HepG2 (cell line): ENCODE data around the gene FBXL13. TPM values are rescaled to one million over a fixed set of nuclear protein-coding genes. Genes with fewer than 3 reads are reported as not detected.

ENCODE experiments used
- ARNTL ChIP-seq: sonication (generic); formaldehyde crosslinking; IDR thresholded peaks from 2 replicates; pipeline ENCODE4 v1.4.0; 2020; ENCODE audit warnings: mild to moderate bottlenecking, missing genetic modification reagents
- ASH2L ChIP-seq: fragments of 300-600, 200-600 bp; sonication (generic); IDR thresholded peaks from 2 replicates; pipeline ENCODE4 v1.7.0; 2017; ENCODE audit warnings: low read depth, mild to moderate bottlenecking, moderate library complexity, mixed read lengths, low read length; ENCODE audit not compliant: insufficient read length
- FOXA1 ChIP-seq, 2 experiments: fragments of 450-650 bp in 1 of 2; sonication (generic) in 1 of 2; formaldehyde crosslinking in 1 of 2; IDR thresholded peaks; 2 replicates each; pipeline versions ENCODE4 v1.4.0 to v1.6.1; 2016 to 2020; ENCODE audit warnings: missing genetic modification reagents in 1 of 2
- HES4 ChIP-seq: sonication (generic); formaldehyde crosslinking; IDR thresholded peaks from 2 replicates; pipeline ENCODE4 v1.9.0; 2021; ENCODE audit warnings: mild to moderate bottlenecking, missing genetic modification reagents, borderline replicate concordance
- IKZF4 ChIP-seq: sonication (generic); formaldehyde crosslinking; IDR thresholded peaks from 2 replicates; pipeline ENCODE4 v1.5.1; 2020; ENCODE audit warnings: borderline replicate concordance, mild to moderate bottlenecking, low read depth, missing genetic modification reagents; ENCODE audit errors: not compliant biosample characterization
- MLLT10 ChIP-seq: sonication (generic); formaldehyde crosslinking; IDR thresholded peaks from 2 replicates; pipeline ENCODE4 v1.4.0; 2020; ENCODE audit warnings: missing genetic modification reagents
- REXO4 ChIP-seq: sonication (generic); formaldehyde crosslinking; IDR thresholded peaks from 2 replicates; pipeline ENCODE4 v1.8.0; 2022; ENCODE audit warnings: missing genetic modification reagents, mild to moderate bottlenecking, borderline replicate concordance
- XRCC5 ChIP-seq: fragments of 200-400 bp; formaldehyde crosslinking; optimal IDR thresholded peaks from 2 replicates; pipeline ENCODE3; 2017; ENCODE audit warnings: mild to moderate bottlenecking, low read length
- ZBTB42 ChIP-seq: sonication (generic); formaldehyde crosslinking; IDR thresholded peaks from 2 replicates; pipeline ENCODE4 v1.5.0; 2020; ENCODE audit warnings: mild to moderate bottlenecking, missing genetic modification reagents
- ZNF546 ChIP-seq: sonication (generic); formaldehyde crosslinking; conservative IDR thresholded peaks from 2 replicates; pipeline ENCODE4 v1.8.1; 2023; ENCODE audit warnings: mild to moderate bottlenecking, missing genetic modification reagents
- ZNF775 ChIP-seq: sonication (generic); formaldehyde crosslinking; IDR thresholded peaks from 2 replicates; pipeline ENCODE4 v1.4.0; 2020; ENCODE audit warnings: missing genetic modification reagents, mild to moderate bottlenecking, moderate library complexity, borderline replicate concordance
- ZSCAN25 ChIP-seq: sonication (generic); formaldehyde crosslinking; IDR thresholded peaks from 2 replicates; pipeline ENCODE4 v1.8.0; 2022; ENCODE audit warnings: mild to moderate bottlenecking, missing genetic modification reagents
- polyA plus RNA-seq, 8 experiments: library from polyadenylated mRNA; depleted of rRNA in 3 of 8; stranded (reverse) in 7 of 8; unstranded in 1 of 8; fragments of >200 nt; fragmentation: Illumina TruSeq in 4 of 8; extraction: Trizol in 4 of 8; gene quantifications; 2 replicates each; pipeline versions ENCODE4 v1.2.1 to v1.2.3, GENCODE V29; 2011 to 2016; ENCODE audit warnings: low read depth in 4 of 8, missing spikeins in 1 of 8, mixed read lengths in 1 of 8; ENCODE audit not compliant: insufficient read depth in 1 of 8
- total RNA-seq, 5 experiments: library from RNA; depleted of rRNA; stranded (reverse); fragments of >200 nt; fragmentation: Illumina TruSeq; extraction: Trizol; gene quantifications; 2 replicates each; pipeline ENCODE4 v1.2.3, GENCODE V29; 2016; ENCODE audit warnings: low read depth in 1 of 5
- TF ChIP-seq, protein P1 (sequence below): sonication (generic); formaldehyde crosslinking; IDR thresholded peaks from 2 replicates; pipeline ENCODE4 v1.8.0; 2022; ENCODE audit warnings: mild to moderate bottlenecking, missing genetic modification reagents; ENCODE audit not compliant: insufficient replicate concordance
- TF ChIP-seq, protein P2 (sequence below): IDR thresholded peaks from 2 replicates; pipeline ENCODE4 v1.6.1; 2016; ENCODE audit warnings: missing compliant biosample characterization, missing genetic modification reagents, borderline replicate concordance
- TF ChIP-seq, protein P3 (sequence below): sonication (generic); formaldehyde crosslinking; IDR thresholded peaks from 2 replicates; pipeline ENCODE4 v1.5.1; 2020; ENCODE audit warnings: mild to moderate bottlenecking, missing genetic modification reagents, moderate library complexity
- TF ChIP-seq, protein P4 (sequence below): sonication (generic); formaldehyde crosslinking; IDR thresholded peaks from 2 replicates; pipeline ENCODE4 v1.4.0; 2020; ENCODE audit warnings: missing genetic modification reagents
- TF ChIP-seq, protein P5 (sequence below): sonication (generic); formaldehyde crosslinking; IDR thresholded peaks from 2 replicates; pipeline ENCODE4 v1.8.1; 2022; ENCODE audit warnings: mild to moderate bottlenecking, missing genetic modification reagents

Gene FBXL13
- total and polyA plus RNA-seq, 2 of the 13 experiments (the other 11 are each of a cell fraction or from before 2014, with no cell fraction given): 0.24 to 0.77 TPM

DNA sequence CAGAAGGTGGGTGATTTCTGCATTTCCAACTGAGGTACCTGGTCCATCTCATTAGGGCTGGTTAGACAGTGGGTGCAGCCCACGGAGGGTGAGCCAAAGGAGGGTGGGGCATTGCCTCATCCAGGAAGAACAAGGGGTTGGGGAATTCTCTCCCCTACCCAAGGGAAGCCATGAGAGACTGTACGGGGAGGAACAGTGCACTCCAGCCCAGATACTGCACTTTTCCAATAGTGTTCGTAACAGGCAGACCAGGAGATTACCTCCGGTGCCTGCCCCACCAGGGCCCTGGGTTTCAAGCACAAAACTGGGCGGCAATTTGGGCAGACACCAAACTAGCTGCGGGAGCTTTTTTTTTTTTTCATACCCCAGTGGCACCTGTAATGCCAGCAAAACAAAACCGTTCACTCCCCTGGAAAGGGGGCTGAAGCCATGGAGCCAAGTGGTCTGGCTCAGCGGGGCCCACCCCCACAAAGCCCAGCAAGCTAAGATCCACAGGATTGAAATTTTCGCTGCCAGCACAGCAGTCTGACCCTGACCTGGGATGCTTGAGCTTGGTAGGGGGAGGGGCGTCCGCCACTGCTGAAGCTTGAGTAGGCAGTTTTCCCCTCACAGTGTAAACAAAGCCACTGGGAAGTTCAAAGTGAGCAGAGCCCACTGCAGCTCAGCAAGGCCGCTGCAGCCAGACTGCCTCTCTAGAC, 31.6 kb upstream of the FBXL13 start (continued):
- no peak for TF ChIP-seq ZNF775 (CRISPR knock-in tag)
- TF ChIP-seq MLLT10 (CRISPR knock-in tag): no peak
- TF ChIP-seq IKZF4 (CRISPR knock-in tag): no peak
- no peak for TF ChIP-seq ARNTL (CRISPR knock-in tag)
- TF ChIP-seq, protein P1, sequence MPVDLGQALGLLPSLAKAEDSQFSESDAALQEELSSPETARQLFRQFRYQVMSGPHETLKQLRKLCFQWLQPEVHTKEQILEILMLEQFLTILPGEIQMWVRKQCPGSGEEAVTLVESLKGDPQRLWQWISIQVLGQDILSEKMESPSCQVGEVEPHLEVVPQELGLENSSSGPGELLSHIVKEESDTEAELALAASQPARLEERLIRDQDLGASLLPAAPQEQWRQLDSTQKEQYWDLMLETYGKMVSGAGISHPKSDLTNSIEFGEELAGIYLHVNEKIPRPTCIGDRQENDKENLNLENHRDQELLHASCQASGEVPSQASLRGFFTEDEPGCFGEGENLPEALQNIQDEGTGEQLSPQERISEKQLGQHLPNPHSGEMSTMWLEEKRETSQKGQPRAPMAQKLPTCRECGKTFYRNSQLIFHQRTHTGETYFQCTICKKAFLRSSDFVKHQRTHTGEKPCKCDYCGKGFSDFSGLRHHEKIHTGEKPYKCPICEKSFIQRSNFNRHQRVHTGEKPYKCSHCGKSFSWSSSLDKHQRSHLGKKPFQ (CRISPR knock-in tag): no peak
- TF ChIP-seq, protein P2, sequence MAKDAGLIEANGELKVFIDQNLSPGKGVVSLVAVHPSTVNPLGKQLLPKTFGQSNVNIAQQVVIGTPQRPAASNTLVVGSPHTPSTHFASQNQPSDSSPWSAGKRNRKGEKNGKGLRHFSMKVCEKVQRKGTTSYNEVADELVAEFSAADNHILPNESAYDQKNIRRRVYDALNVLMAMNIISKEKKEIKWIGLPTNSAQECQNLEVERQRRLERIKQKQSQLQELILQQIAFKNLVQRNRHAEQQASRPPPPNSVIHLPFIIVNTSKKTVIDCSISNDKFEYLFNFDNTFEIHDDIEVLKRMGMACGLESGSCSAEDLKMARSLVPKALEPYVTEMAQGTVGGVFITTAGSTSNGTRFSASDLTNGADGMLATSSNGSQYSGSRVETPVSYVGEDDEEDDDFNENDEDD: no peak
- TF ChIP-seq FOXA1 (IDR thresholded peaks at IDR 0.05): no peak
- peak; percentile 94 for TF ChIP-seq FOXA1 (CRISPR knock-in tag; IDR thresholded peaks at IDR 0.05)
- TF ChIP-seq, protein P3, sequence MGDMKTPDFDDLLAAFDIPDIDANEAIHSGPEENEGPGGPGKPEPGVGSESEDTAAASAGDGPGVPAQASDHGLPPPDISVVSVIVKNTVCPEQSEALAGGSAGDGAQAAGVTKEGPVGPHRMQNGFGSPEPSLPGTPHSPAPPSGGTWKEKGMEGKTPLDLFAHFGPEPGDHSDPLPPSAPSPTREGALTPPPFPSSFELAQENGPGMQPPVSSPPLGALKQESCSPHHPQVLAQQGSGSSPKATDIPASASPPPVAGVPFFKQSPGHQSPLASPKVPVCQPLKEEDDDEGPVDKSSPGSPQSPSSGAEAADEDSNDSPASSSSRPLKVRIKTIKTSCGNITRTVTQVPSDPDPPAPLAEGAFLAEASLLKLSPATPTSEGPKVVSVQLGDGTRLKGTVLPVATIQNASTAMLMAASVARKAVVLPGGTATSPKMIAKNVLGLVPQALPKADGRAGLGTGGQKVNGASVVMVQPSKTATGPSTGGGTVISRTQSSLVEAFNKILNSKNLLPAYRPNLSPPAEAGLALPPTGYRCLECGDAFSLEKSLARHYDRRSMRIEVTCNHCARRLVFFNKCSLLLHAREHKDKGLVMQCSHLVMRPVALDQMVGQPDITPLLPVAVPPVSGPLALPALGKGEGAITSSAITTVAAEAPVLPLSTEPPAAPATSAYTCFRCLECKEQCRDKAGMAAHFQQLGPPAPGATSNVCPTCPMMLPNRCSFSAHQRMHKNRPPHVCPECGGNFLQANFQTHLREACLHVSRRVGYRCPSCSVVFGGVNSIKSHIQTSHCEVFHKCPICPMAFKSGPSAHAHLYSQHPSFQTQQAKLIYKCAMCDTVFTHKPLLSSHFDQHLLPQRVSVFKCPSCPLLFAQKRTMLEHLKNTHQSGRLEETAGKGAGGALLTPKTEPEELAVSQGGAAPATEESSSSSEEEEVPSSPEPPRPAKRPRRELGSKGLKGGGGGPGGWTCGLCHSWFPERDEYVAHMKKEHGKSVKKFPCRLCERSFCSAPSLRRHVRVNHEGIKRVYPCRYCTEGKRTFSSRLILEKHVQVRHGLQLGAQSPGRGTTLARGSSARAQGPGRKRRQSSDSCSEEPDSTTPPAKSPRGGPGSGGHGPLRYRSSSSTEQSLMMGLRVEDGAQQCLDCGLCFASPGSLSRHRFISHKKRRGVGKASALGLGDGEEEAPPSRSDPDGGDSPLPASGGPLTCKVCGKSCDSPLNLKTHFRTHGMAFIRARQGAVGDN (CRISPR knock-in tag): peak; percentile 79
- TF ChIP-seq REXO4: no peak
- peak; percentile 55 for TF ChIP-seq XRCC5
- TF ChIP-seq ASH2L: no peak
- TF ChIP-seq, protein P4, sequence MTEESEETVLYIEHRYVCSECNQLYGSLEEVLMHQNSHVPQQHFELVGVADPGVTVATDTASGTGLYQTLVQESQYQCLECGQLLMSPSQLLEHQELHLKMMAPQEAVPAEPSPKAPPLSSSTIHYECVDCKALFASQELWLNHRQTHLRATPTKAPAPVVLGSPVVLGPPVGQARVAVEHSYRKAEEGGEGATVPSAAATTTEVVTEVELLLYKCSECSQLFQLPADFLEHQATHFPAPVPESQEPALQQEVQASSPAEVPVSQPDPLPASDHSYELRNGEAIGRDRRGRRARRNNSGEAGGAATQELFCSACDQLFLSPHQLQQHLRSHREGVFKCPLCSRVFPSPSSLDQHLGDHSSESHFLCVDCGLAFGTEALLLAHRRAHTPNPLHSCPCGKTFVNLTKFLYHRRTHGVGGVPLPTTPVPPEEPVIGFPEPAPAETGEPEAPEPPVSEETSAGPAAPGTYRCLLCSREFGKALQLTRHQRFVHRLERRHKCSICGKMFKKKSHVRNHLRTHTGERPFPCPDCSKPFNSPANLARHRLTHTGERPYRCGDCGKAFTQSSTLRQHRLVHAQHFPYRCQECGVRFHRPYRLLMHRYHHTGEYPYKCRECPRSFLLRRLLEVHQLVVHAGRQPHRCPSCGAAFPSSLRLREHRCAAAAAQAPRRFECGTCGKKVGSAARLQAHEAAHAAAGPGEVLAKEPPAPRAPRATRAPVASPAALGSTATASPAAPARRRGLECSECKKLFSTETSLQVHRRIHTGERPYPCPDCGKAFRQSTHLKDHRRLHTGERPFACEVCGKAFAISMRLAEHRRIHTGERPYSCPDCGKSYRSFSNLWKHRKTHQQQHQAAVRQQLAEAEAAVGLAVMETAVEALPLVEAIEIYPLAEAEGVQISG (CRISPR knock-in tag): peak; percentile 41; the same call in 1 of the 2 replicates
- TF ChIP-seq, protein P5, sequence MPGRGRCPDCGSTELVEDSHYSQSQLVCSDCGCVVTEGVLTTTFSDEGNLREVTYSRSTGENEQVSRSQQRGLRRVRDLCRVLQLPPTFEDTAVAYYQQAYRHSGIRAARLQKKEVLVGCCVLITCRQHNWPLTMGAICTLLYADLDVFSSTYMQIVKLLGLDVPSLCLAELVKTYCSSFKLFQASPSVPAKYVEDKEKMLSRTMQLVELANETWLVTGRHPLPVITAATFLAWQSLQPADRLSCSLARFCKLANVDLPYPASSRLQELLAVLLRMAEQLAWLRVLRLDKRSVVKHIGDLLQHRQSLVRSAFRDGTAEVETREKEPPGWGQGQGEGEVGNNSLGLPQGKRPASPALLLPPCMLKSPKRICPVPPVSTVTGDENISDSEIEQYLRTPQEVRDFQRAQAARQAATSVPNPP (CRISPR knock-in tag): no peak
- no peak for TF ChIP-seq ZSCAN25 (CRISPR knock-in tag)
- TF ChIP-seq ZNF546 (CRISPR knock-in tag): no peak
- no peak for TF ChIP-seq HES4 (CRISPR knock-in tag)
- no peak for TF ChIP-seq ZBTB42 (CRISPR knock-in tag)
